Muscle of leg (tissue), 11 donors: ENCODE measurements around the gene GLS2. TPM values are rescaled to one million over a fixed set of nuclear protein-coding genes. Genes with fewer than 3 reads are reported as not detected.

Experiments used
- DNase-seq: peaks from one replicate; pipeline ENCODE4 v3.0.0; 2013
- H3K27ac ChIP-seq: one replicate; pipeline ENCODE4 v1.5.1; 2013; ENCODE audit warnings: mild to moderate bottlenecking, low read length, control low read depth
- H3K27me3 ChIP-seq: one replicate; pipeline ENCODE4 v1.6.1; 2013; ENCODE audit warnings: low read length; ENCODE audit not compliant: control insufficient read depth, insufficient read depth
- H3K36me3 ChIP-seq: one replicate; pipeline ENCODE4 v1.6.1; 2013; ENCODE audit warnings: low read length; ENCODE audit not compliant: control insufficient read depth, insufficient read depth
- H3K4me1 ChIP-seq: one replicate; pipeline ENCODE4 v1.6.1; 2013; ENCODE audit warnings: low read length; ENCODE audit not compliant: control insufficient read depth, insufficient read depth
- H3K4me3 ChIP-seq: one replicate; pipeline ENCODE4 v1.5.1; 2013; ENCODE audit warnings: low read length, control low read depth
- H3K9me3 ChIP-seq: replicated peaks from 2 replicates; pipeline ENCODE4 v1.6.1; 2013; ENCODE audit warnings: low read depth, low read length; ENCODE audit not compliant: control insufficient read depth
- WGBS: methylation state at CpG from one replicate; pipeline ENCODE4 v1.1.5; 2013; ENCODE audit warnings: missing lambda C conversion rate; ENCODE audit not compliant: insufficient coverage; 5-methylcytosine and 5-hydroxymethylcytosine counted together
- polyA plus RNA-seq, 8 donors: library from polyadenylated mRNA; unstranded; fragments of 120-200 nt; gene quantifications; one replicate each; pipeline versions ENCODE4 v1.2.1 to v1.2.3, GENCODE V29; 2013; ENCODE audit warnings: inconsistent platforms in 1 of 8, low replicate concordance in 1 of 8; ENCODE audit not compliant: insufficient read length in 8 of 8, insufficient read depth in 1 of 8
- total RNA-seq: library from RNA; stranded (reverse); fragments of 120-200 nt; gene quantifications from one replicate; pipeline ENCODE4 v1.2.4, GENCODE V29; 2013

GLS2 gene
- total and polyA plus RNA-seq, 9 donors, result 0.09 to 0.78 (median 0.38) TPM; not detected in 1

DNA sequence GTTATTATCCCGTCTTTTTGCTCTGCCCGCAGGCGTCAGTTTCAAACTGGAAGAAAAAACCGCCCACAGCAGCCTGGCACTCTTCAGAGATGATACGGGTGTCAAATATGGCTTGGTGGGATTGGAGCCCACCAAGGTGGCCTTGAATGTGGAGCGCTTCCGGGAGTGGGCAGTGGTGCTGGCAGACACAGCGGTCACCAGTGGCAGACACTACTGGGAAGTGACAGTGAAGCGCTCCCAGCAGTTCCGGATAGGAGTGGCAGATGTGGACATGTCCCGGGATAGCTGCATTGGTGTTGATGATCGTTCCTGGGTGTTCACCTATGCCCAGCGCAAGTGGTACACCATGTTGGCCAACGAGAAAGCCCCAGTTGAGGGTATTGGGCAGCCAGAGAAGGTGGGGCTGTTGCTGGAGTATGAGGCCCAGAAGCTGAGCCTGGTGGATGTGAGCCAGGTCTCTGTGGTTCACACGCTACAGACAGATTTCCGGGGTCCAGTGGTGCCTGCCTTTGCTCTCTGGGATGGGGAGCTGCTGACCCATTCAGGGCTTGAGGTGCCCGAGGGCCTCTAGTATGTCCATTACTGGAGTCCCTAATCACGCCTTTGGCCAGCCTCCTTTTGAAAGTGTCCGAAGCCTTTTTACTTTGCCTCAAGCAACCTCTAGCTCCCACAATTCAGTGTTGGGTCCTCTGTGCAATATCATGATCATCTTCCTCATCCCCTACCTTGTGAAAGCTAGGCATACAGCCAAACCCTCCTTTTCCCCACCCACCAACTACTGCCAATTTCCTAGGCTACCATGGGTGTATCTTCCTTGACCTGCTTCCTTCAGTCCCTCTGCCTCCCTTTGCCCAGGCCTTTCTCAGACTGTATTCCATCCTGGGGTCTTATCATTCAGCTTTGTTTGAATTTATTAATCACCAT, 18.7 kb downstream of the GLS2 start:
- DNase-seq, result peak; percentile 21
- Histone ChIP-seq H3K4me1 (peaks cover 13% of the 10 kb centered on the region), H3K4me3 (peak overlapping the region; percentile 98), H3K36me3 (peaks cover 16% of the 10 kb centered on the region), H3K27me3 (no peaks in the 10 kb centered on the region), H3K9me3 (no peaks in the 10 kb centered on the region), H3K27ac (peak overlapping the region; percentile 89)
- WGBS, result 53% methylated on average over 17 of the region's 19 CpGs

DNA sequence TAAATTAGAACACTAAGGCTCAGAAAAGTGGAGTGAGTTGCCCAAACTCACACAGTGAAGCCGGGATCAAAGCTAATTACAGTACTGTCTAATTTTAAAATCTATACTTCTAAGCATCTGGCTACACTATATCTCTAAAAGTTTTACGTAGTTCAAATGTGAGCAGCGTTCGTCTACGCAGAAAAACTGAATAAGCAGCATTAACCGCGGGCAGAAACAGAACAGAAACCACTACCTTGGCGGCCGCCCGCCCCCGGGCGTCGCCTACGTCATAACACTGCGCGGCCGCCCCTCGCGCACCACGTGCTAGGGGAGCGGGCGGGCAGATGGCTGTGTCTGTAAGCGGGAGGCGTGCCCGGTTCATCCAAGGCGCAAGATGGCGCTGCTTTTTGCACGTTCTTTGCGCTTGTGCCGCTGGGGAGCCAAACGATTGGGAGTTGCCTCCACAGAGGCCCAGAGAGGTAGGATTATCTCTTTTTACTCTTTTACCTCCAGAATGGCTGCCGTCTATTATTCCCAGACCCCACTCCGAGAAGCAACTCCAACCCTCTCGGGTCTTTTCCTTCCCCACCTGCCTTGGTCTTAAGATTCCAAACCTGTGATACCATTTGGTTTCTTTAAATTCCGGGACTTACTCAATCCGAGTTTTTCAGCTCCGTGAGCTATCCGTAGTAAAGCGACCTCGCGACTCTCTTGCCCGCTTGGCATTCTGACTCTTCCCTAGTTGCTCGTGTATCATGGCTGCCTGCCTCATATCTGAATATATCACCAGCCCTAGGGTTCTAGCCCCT, 19.6 kb downstream of the GLS2 start, which contains the start of gene SPRYD4:
Gene SPRYD4 (plus strand): TSS at position 363 of the 791 bp plus-strand sequence. CDS start 14 bp downstream, at position 377.
- under 1% methylated on average over 42 of the region's 43 CpGs for WGBS
- H3K27me3 ChIP-seq, result no peaks in the 10 kb centered on the region
- H3K4me1 ChIP-seq, result peaks cover 13% of the 10 kb centered on the region
- peak; percentile 98 for DNase-seq
- peak within 1 kb of the TSS; percentile 89 for H3K27ac ChIP-seq
- no peaks in the 10 kb centered on the region for H3K9me3 ChIP-seq
- peaks cover 13% of the 10 kb centered on the region for H3K36me3 ChIP-seq
- H3K4me3 ChIP-seq, result peak within 1 kb of the TSS; percentile 98

DNA sequence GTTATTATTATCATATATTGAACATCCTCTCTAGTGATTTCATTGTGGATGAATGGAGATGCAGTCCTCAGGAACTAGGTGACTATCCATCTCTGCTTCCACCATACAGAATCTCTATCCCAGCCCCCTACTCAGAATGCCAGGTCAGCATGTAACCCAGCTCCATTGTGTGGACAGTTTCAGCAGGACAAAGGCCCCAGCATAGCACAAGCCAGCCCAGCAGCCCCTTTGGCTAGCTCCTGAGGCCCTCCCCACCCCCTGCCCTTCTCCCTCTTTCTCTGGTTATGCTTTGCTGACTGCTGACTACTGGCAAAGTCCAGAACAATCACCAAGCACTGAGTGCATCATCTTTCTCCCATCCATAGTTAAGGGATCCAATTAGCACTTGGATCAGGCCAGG, 25.4 kb downstream of the GLS2 start:
- Histone ChIP-seq H3K27ac (no peak overlapping the region), H3K4me3 (no peak overlapping the region), H3K4me1 (no peaks in the 10 kb centered on the region), H3K9me3 (no peaks in the 10 kb centered on the region), H3K36me3 (no peaks in the 10 kb centered on the region), H3K27me3 (no peaks in the 10 kb centered on the region)
- no peak for DNase-seq

DNA sequence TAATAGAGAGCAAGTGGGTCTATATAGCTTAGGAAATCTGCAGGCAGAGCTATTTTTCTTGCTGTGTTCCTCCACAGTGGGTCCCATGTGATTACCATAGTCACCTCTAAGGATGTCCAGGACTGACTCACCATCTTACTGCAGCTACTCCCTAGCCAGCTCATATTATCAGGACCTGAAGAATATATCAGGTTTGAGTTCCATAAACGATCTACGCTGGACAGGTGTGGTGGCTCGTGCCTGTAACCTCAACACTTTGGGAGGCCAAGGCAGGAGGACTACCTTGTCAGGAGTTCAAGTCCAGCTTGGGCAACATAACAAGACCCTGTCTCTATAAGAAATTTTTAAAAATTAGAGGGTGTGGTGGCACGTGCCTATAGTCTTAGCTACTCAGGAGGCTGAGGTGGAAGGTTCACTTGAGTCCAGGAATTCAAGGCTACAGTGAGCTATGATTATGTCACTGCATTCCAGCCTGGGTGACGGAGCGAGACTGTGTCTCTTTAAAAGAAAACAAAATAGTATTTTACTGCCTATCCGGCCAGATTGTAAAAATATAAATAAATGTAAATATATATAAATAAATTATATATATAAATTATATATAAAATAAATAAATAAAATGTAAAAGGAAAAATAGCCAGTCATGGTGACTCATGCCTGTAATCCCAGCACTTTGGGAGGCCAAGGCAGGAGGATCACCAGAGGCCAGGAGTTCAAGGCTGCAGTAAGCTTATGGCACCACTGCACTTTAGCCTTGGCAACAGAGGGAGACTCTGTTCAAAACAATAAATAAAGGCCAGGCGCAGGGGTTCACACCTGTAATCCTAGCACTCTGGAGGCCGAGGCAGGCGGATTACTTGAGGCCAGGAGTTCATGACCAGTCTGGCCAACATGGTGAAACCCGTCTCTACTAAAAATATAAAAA, 26.5 kb downstream of the GLS2 start:
- H3K36me3 ChIP-seq, result no peaks in the 10 kb centered on the region
- no peaks in the 10 kb centered on the region for H3K9me3 ChIP-seq
- 74% methylated on average over 6 of the region's 11 CpGs for WGBS
- no peak overlapping the region for H3K4me3 ChIP-seq
- no peaks in the 10 kb centered on the region for H3K4me1 ChIP-seq
- no peak for DNase-seq
- no peaks in the 10 kb centered on the region for H3K27me3 ChIP-seq
- H3K27ac ChIP-seq, result no peak overlapping the region

DNA sequence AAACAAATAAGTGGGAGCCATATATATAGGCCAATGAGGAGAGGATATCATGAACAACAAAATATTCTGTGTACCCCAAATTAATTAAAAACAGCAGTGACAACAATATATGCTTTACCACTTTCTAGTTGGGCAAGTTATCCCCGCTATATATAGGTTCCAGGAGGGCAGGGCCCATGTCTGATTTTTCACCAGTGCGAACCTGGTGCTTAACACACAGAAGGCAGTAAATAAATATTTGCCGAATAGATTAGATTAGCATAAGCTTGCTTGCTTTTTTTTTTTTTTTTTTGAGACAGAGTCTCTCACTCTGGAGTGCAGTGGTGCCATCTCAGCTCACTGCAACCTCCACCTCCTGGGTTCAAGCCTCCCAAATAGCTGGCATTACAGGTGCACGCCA, 30.1 kb downstream of the GLS2 start:
- Histone ChIP-seq H3K27me3 (peaks cover 7% of the 10 kb centered on the region), H3K27ac (no peak overlapping the region), H3K9me3 (no peaks in the 10 kb centered on the region), H3K36me3 (no peaks in the 10 kb centered on the region), H3K4me3 (no peak overlapping the region), H3K4me1 (peaks cover under 1% of the 10 kb centered on the region)
- DNase-seq, result no peak
- WGBS, result no CpG with 5 or more reads among the region's 4 CpGs

DNA sequence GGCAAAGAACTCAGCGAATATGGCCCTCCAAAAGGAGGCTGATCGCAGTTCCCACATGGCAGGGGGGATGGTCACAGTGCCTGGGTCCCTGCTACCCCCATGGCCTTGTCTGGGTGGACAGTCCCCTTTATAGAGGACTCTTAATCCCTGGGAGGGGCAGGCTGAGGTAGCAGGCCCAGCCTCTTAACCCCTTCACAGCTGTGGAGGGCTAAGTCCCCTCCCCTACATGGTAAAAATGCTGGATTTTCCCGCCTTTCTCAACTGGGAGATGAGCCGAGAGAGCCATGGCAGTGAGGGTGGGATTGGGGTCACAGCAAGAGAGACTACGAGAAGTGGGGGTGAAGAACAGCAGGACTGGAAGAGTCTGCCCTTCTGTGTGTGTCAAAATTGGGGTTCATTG, 33.4 kb downstream of the GLS2 start, which contains the start of gene MIP:
Gene MIP (minus strand): TSS at position 101 of the 400 bp plus-strand sequence. CDS start 44 bp downstream, at position 57.
- Histone ChIP-seq H3K27me3 (peaks cover 7% of the 10 kb centered on the region), H3K9me3 (no peaks in the 10 kb centered on the region), H3K36me3 (no peaks in the 10 kb centered on the region), H3K4me1 (peaks cover 5% of the 10 kb centered on the region), H3K27ac (no peak within 1 kb of the TSS), H3K4me3 (no peak within 1 kb of the TSS)
- WGBS, result 86% methylated on average over 2 of the region's 5 CpGs
- DNase-seq, result no peak

DNA sequence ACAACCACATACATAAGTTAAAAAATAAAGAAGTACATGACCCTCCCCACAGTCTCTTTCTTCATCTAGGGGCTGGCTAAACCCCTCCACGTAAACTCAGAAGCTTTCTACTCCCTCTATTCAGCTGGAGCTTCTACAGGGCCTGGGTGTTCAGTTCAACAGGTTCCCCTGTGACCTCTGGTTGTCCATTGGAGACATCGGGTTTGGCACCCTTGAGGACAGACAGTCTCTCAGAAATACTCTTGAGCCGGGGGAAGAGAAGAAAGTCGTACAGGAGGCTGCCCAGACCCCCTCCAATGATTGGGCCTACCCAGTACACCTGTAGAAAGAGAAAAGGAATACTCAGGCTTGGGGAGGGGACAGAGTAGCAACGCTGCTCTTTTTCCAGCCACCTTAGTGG, 36.8 kb downstream of the GLS2 start:
- WGBS, result 100% methylated on average over 1 of the region's 5 CpGs
- Histone ChIP-seq H3K4me3 (no peak overlapping the region), H3K36me3 (no peaks in the 10 kb centered on the region), H3K9me3 (no peaks in the 10 kb centered on the region), H3K4me1 (peaks cover 7% of the 10 kb centered on the region), H3K27me3 (peaks cover 7% of the 10 kb centered on the region), H3K27ac (no peak overlapping the region)
- no peak for DNase-seq

DNA sequence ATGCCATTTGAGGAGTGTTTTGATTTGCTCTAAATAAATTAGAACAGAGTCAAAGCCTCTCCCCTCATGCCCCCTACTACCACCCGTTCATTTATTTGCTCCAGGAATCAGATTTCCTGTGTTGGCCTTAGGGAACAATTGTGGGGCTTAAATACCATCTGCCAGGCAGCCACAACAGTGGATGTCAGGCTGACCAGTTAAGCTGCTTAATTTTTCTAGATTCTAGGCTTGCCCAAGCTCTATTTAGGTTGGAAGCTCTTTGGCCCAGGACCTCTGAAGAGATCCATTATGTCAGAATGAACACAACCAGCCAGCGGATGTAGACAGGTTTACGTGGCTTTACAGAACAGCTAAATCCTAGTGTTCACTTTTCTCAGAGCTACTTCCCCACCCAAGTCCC, 37.7 kb downstream of the GLS2 start:
- no peaks in the 10 kb centered on the region for H3K36me3 ChIP-seq
- no peak overlapping the region for H3K27ac ChIP-seq
- peaks cover 7% of the 10 kb centered on the region for H3K4me1 ChIP-seq
- DNase-seq, result no peak
- H3K4me3 ChIP-seq, result no peak overlapping the region
- H3K9me3 ChIP-seq, result no peaks in the 10 kb centered on the region
- H3K27me3 ChIP-seq, result peaks cover 7% of the 10 kb centered on the region
- WGBS, result 63% methylated on average over 3 of the region's 3 CpGs

DNA sequence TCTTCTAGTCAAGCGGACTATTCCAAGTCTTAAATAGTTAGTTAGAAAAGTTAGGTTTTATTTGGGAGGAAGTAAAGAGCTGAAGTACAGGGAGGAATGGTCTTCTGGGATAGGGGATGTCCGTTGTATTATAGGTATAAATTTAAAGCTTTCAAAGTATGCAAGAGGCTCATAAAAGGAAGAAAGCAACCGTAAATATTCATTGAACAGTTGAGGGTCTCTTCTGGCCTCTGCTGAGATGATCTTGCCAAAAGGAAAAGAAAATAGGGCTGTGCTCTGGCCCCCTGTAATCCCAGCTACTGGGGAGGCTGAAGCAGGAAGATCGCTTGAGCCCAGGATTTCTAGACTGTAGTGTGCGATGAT, 38.4 kb downstream of the GLS2 start:
- 6% methylated on average over 2 of the region's 5 CpGs for WGBS
- no peak for DNase-seq
- H3K9me3 ChIP-seq, result no peaks in the 10 kb centered on the region
- no peaks in the 10 kb centered on the region for H3K36me3 ChIP-seq
- H3K27ac ChIP-seq, result peak overlapping the region; percentile 97
- H3K4me1 ChIP-seq, result peaks cover 7% of the 10 kb centered on the region
- H3K4me3 ChIP-seq, result peak overlapping the region; percentile 77
- peaks cover 5% of the 10 kb centered on the region for H3K27me3 ChIP-seq
